Esophagus (tissue), 2 donors: ENCODE results near the gene METRN. TPM values are rescaled to one million over a fixed set of nuclear protein-coding genes. Genes with fewer than 3 reads are reported as not detected.

Source experiments
- H3K27ac ChIP-seq, 2 donors: one replicate each; pipeline ENCODE4 v1.5.1; 2013; ENCODE audit warnings: low read depth in 2 of 2, mild to moderate bottlenecking in 2 of 2, inconsistent platforms in 1 of 2, low read length in 1 of 2, moderate library complexity in 1 of 2
- H3K27me3 ChIP-seq, 2 donors: one replicate each; pipeline ENCODE4 v1.6.1; 2013; ENCODE audit warnings: low read length in 2 of 2, control low read depth in 1 of 2, mild to moderate bottlenecking in 1 of 2; ENCODE audit not compliant: insufficient read depth in 2 of 2, control insufficient read depth in 1 of 2
- H3K36me3 ChIP-seq, 2 donors: one replicate each; pipeline ENCODE4 v1.6.1; 2013; ENCODE audit warnings: low read length in 1 of 2; ENCODE audit not compliant: control insufficient read depth in 2 of 2, insufficient read depth in 2 of 2
- H3K4me1 ChIP-seq, 2 donors: one replicate each; pipeline ENCODE4 v1.6.1; 2013; ENCODE audit warnings: low read length in 1 of 2; ENCODE audit not compliant: control insufficient read depth in 2 of 2, insufficient read depth in 2 of 2
- H3K4me3 ChIP-seq, 2 donors: one replicate each; pipeline ENCODE4 v1.5.1; 2013; ENCODE audit warnings: low read length in 2 of 2, mild to moderate bottlenecking in 2 of 2, low read depth in 1 of 2, moderate library complexity in 1 of 2
- H3K9me3 ChIP-seq, 2 donors: one replicate each; pipeline ENCODE4 v1.6.1; 2013; ENCODE audit warnings: mild to moderate bottlenecking in 2 of 2, low read depth in 1 of 2, low read length in 1 of 2, moderate library complexity in 1 of 2; ENCODE audit not compliant: control insufficient read depth in 2 of 2, insufficient read depth in 1 of 2
- WGBS, 2 donors: extraction: QIAGEN DNeasy Blood & Tissue Kit; methylation state at CpG; one replicate each; pipeline ENCODE4 v1.1.7; 2013; 5-methylcytosine and 5-hydroxymethylcytosine counted together
- polyA plus RNA-seq, 2 donors: library from polyadenylated mRNA; stranded (reverse); fragments of 200-250 nt; gene quantifications; one replicate each; pipeline ENCODE4 v1.2.3, GENCODE V29; 2013
- donor health status: healthy with polysubstance abuse.
- donor health status: Bipolar disorder and iron deficiency.

The METRN gene
- polyA plus RNA-seq, 2 donors = 6.5 to 11.5 TPM

DNA sequence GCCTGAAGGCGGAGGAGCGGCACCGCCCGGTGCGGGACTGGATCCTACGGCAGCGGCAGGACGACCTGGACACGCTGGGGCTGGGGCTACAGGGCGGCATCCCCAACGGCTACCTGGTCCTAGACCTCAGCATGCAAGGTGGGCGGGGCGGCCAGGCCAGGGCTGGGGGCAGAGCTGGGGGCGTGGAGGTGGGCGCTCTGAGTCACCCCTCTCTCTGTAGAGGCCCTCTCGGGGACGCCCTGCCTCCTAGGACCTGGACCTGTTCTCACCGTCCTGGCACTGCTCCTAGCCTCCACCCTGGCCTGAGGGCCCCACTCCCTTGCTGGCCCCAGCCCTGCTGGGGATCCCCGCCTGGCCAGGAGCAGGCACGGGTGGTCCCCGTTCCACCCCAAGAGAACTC, 53.5 kb downstream of the METRN start:
- H3K36me3 ChIP-seq = no peaks in the 10 kb centered on the region
- WGBS, 2 donors = 38 to 61% methylated on average over 16 to 21 of the region's 21 CpGs
- H3K27me3 ChIP-seq = no peaks in the 10 kb centered on the region
- no peak overlapping the region for H3K4me3 ChIP-seq
- no peaks in the 10 kb centered on the region for H3K9me3 ChIP-seq
- peaks cover 2 to 4% of the 10 kb centered on the region in 2 donors for H3K4me1 ChIP-seq
- no peak overlapping the region for H3K27ac ChIP-seq

Other genes with a start within 250 kb of the METRN start
- 10 to 100 TPM; 28.4 to 47.6 TPM for gene CAPN15, start 187.4 kb upstream of the METRN start, polyA plus RNA-seq
- under 1 TPM; 0.01 to 0.24 TPM for gene PRR35, start 154.7 kb upstream of the METRN start, polyA plus RNA-seq
- gene NHLRC4, start 148.1 kb upstream of the METRN start, polyA plus RNA-seq = under 1 TPM; 0.11 to 0.16 TPM
- gene PIGQ, start 145.2 kb upstream of the METRN start, polyA plus RNA-seq = 10 to 100 TPM; 22.8 to 40.1 TPM
- gene RAB40C, start 125.1 kb upstream of the METRN start, polyA plus RNA-seq = 10 to 100 TPM; 18.1 to 42.4 TPM
- gene WFIKKN1, start 84.1 kb upstream of the METRN start, polyA plus RNA-seq = 1 to 10 TPM in 1 of 2 donors, under 1 TPM in 1; 0.11 to 1.5 TPM
- 10 to 100 TPM; 73.2 to 94.3 TPM for gene METTL26, start 78.8 kb upstream of the METRN start, polyA plus RNA-seq
- gene MCRIP2, start 73.3 kb upstream of the METRN start, polyA plus RNA-seq = 10 to 100 TPM; 23.9 to 31.4 TPM
- gene WDR90, start 65.8 kb upstream of the METRN start, polyA plus RNA-seq = 10 to 100 TPM; 19.5 to 45.3 TPM
- gene RHOT2, start 47.0 kb upstream of the METRN start, polyA plus RNA-seq = 100 to 1,000 TPM in 1 of 2 donors, 10 to 100 TPM in 1; 87.1 to 152 TPM
- 1 to 10 TPM in 1 of 2 donors, under 1 TPM in 1; 0.49 to 1.7 TPM for gene RHBDL1, start 39.4 kb upstream of the METRN start, polyA plus RNA-seq
- gene STUB1, start 34.7 kb upstream of the METRN start, polyA plus RNA-seq = 10 to 100 TPM; 58.3 to 95.2 TPM
- gene JMJD8, start 30.8 kb upstream of the METRN start, polyA plus RNA-seq = 10 to 100 TPM; 41.0 to 55.4 TPM
- 1 to 10 TPM; 6.0 to 6.3 TPM for gene WDR24, start 24.7 kb upstream of the METRN start, polyA plus RNA-seq
- 10 to 100 TPM in 1 of 2 donors, 1 to 10 TPM in 1; 8.0 to 13.0 TPM for gene FBXL16, start 9.3 kb upstream of the METRN start, polyA plus RNA-seq
- 10 to 100 TPM; 17.9 to 22.4 TPM for gene ANTKMT, start 6.0 kb downstream of the METRN start, polyA plus RNA-seq
- under 1 TPM; 0.28 to 0.86 TPM for gene CCDC78, start 11.3 kb downstream of the METRN start, polyA plus RNA-seq
- gene HAGHL, start 12.0 kb downstream of the METRN start, polyA plus RNA-seq = 1 to 10 TPM; 1.6 to 3.4 TPM
- gene CIAO3, start 25.9 kb downstream of the METRN start, polyA plus RNA-seq = 10 to 100 TPM; 21.9 to 41.2 TPM
- gene MSLN, start 45.6 kb downstream of the METRN start, polyA plus RNA-seq = 1 to 10 TPM in 1 of 2 donors, under 1 TPM in 1; 0.87 to 3.7 TPM
- 10 to 100 TPM; 16.1 to 18.9 TPM for gene RPUSD1, start 73.3 kb downstream of the METRN start, polyA plus RNA-seq
- gene CHTF18, start 73.5 kb downstream of the METRN start, polyA plus RNA-seq = 10 to 100 TPM; 14.8 to 28.9 TPM
- not detected for gene GNG13, start 85.6 kb downstream of the METRN start, polyA plus RNA-seq